A549 (cell line): ENCODE measurements around the gene EIF5AL1.

ENCODE experiments used
- CTCF ChIP-seq: fragments of >200 bp; sonication (Bioruptor Twin); formaldehyde crosslinking; IDR thresholded peaks from 3 replicates; pipeline ENCODE4 v1.5.1; 2016
- ZSCAN20 ChIP-seq: fragments of 250-450 bp; sonication (Bioruptor Pico); IDR thresholded peaks from 2 replicates; pipeline ENCODE4 v1.8.0; 2022; ENCODE audit warnings: mild to moderate bottlenecking, moderate library complexity

GRCh38 chr10:79470096-79470495 is 42.2 kb upstream of the EIF5AL1 start:
- no peak for TF ChIP-seq ZSCAN20
- no peak for TF ChIP-seq CTCF
